GM10248 (cell line): ENCODE measurements around the gene DGCR8.

Source experiments
- CTCF ChIA-PET: fragments of 300-600 bp; sonication (Branson Sonifier 250); formaldehyde crosslinking; extraction: SDS; loops from one replicate; lab custom pipeline; 2021; ENCODE audit warnings: antibody characterized with exemption; lab: Yijun Ruan, JAX
- POLR2A ChIA-PET: fragments of 350-650 bp; sonication (Branson Sonifier 250); formaldehyde crosslinking; extraction: SDS; loops from one replicate; lab custom pipeline; 2020; ENCODE audit warnings: antibody characterized with exemption; lab: Yijun Ruan, JAX
- DNase-seq: peaks from one replicate; pipeline ENCODE4 v3.0.0; 2012; ENCODE audit errors: extremely low spot score
- CTCF ChIP-seq: IDR thresholded peaks from 2 replicates; pipeline ENCODE4 v1.5.1; 2012; ENCODE audit warnings: mild to moderate bottlenecking, low read depth; ENCODE audit errors: extremely low read depth, missing control alignments, control extremely low read depth

The DGCR8 gene

DNA sequence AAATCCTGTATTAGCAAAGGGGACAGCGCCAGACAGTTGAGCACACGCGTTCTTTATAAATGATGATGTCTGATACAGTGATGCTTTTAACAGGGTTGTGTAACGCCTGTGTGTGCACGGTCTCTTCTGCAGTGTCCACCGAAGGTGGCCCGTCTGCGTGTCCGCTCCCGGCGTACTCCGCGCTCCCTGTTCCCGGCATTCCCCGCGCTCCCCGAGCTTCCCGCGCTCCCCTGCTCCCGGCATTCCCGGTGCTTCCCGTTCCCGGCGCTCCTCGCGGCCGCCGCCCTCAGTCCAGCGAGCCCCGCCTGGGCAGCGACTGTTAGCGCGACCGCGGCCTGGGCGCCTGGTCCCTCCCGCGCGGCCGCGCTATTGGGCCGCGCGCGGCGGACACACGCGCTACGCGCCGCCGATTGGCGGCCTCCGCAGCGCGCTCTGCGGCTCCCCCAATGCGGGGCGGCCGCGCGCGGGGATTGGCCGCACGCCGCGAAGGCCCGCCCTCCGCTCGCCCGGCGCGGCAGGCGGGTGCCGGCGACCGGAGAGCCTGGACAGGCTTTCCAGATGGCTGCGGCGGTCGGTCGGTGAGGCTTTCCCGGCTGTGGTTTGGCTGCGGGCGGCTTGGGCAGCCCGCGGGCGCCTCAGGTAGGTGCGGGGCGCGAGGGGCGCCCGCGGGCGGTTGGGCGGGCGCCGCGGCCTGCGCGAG, at the start of gene DGCR8:
TSS of gene DGCR8 (plus strand) at position 497 of the 700 bp plus-strand sequence. CDS start 5,723 bp downstream, outside the sequence.
- CTCF ChIA-PET = interaction anchor here (1.0 kb wide), 1 partner anchor 350 kb away, joined by 3 read pairs; no protein-coding TSS in a partner anchor

GRCh38 chr22:20031732-20032406, 48.2 kb upstream of the DGCR8 start:
- no peak for DNase-seq
- ChIA-PET POLR2A (no interaction called here), CTCF (interaction anchor here (0.9 to 1.5 kb wide), 2 partner anchors 18 to 78 kb away, joined by 3 to 7 read pairs; no protein-coding TSS in a partner anchor)
- TF ChIP-seq CTCF = no peak

More for the DNA sequence above, at the start of gene DGCR8:
- no peak for TF ChIP-seq CTCF
- DNase-seq = peak; percentile 97
- POLR2A ChIA-PET = no interaction called here

- DNase-seq = no peak
- no peak for TF ChIP-seq CTCF
- POLR2A ChIA-PET = no interaction called here
- CTCF ChIA-PET = interaction anchor here (0.8 to 4.0 kb wide), 5 partner anchors 10 to 84 kb away, joined by 3 to 16 read pairs (median 3); no protein-coding TSS in a partner anchor
Measured at GRCh38 chr22:20032407-20032991, 47.5 kb upstream of the DGCR8 start.

DNA sequence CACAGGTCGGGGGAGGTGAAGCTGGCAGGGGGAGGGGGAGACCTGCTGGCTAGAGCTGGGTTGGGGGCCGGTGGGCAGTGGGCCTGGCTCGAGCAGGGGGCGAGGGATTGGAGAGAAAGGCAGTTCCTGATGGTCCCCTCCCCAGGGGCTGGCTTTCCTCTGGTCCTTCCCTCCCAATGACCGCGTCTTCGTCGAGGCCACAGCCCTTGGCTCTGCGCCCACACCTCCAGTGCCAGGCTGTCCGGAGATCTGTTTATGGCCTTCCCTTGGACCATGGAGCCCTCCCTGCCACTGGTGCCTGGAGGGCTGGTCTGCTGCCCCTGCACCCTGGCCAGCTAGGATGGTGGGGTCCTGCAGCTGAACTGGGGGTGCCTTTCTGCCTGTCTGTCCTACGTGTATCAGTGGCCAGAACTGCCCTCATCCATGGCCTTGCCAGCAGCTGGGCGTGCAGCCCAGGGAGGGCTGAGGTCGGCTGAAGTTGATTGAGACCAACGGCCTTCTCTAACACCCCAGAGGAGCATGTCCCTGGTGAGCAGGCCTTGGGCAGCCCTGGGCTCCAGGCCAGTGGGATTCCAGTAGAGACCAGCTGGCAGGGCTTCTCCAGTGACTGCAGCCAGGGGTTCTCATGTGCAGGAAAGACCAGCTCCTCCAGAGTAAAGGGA, 46.9 kb upstream of the DGCR8 start:
- CTCF ChIA-PET = interaction anchor here (0.8 to 4.0 kb wide), 5 partner anchors 9 to 303 kb away, joined by 3 to 16 read pairs (median 4); no protein-coding TSS in a partner anchor
- POLR2A ChIA-PET = no interaction called here

DNA sequence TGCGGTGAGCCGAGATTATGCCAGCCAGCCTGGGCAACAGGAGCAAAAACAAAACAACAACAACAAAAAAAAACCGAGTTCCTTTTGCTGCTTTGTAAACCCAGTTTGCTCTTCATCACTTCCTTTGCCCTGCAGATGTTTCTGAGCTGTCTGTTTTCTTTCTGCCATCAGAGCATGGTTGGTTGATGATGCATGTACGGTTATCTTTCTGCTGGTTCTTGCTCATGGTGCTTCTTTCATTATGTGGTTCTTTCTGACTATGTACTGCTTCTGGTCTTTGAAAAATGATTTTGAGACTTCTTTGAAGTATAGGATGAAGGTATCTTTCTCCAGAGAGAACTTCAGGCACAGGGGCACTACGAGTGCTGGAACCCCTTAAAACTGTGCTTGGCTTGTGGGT, 45.9 kb upstream of the DGCR8 start:
- TF ChIP-seq CTCF = no peak
- DNase-seq = no peak
- ChIA-PET POLR2A (no interaction called here), CTCF (interaction anchor here (1.2 to 4.0 kb wide), 3 partner anchors 11 to 304 kb away, joined by 4 to 16 read pairs (median 4); no protein-coding TSS in a partner anchor)

More for the DNA sequence above, 46.9 kb upstream of the DGCR8 start:
- DNase-seq = no peak
- no peak for TF ChIP-seq CTCF
